HG02840 (cell line): ENCODE measurements around the gene PRAC2.

Experiments
- ATAC-seq: cut with Tn5 transposase; IDR thresholded peaks from one replicate; pipeline ENCODE4 v1.9.1; 2021; ENCODE audit warnings: mild to moderate bottlenecking, moderate library complexity, moderate number of reproducible peaks; ENCODE audit not compliant: unreplicated experiment, low FRiP score

Gene PRAC2

DNA sequence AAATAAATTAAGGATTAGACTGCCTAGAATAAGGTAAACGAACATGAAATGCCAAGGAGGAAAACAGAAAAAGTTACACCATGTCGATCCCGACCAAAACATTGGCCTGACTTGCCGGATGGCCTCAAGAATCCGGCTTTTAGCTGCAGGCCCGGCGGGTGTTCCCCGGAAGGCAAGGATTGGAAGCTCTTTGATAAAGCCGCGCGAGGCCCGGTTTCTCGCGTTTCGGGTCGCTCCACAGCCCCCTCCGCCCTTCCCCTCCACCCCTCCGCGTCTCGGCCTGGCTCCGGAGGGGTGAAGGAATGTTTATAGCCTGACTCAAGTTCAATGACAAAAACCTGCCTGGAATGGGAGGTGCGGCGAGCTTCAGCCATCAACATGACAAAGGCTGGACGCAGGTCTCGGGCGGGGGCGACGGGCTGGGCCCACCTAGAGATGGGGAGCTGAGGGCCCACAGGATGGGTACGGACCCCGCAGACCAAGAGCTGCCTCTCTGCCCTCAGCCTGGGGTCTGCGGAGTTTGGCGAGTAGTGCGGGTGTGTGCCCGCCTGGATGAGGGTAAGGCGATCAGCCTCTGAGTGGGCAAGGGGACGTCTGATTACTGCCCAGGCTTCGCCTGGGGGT lies 3.2 kb upstream of the PRAC2 start:
- ATAC-seq = no peak

- ATAC-seq = no peak
These were observed 2.5 kb upstream of the PRAC2 start for GRCh38 chr17:48720266-48721008.

- ATAC-seq = no peak
These were observed 2.0 kb upstream of the PRAC2 start for GRCh38 chr17:48721009-48721402.

DNA sequence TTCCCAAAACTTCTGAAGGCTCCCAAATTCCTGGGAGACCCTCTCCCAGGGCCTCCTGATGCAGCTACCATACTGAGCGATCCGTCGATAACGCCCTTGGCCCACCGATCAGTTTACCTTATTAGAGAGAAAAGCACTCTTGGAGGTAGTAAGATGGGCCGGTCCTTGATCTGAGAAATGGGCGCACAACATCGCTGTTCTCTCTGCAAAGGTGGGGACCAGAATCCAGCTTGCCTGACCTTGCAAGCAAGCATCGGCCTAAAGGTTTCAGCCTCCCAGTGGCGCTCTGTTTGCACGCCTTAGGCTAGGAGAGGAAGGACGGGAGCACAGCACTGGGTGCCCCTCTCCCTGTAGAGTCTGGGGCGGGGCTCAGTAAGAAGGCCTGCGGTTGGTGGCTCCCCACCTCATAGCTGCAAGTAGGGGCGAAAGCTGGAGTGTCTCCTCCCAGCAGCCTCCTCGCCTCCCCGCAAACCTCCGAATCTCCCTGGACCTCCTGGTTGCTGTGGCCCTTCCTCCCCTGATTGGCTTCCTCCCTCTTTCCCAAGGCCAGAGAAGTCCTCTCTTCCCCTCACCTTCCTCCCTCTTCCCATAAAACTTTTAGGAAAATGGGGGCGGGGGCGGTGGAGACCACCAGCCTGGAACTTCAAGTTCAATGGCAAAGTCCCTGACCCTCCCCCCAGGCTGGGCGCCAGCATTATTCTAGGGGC lies 631 bp upstream of the PRAC2 start, which contains the start of gene PRAC1:
PRAC1 (minus strand) TSS at position 318 of the 707 bp plus-strand sequence; CDS start at position 192, 126 bp downstream.
- no peak for ATAC-seq

- no peak for ATAC-seq
These were observed 652 bp downstream of the PRAC2 start for GRCh38 chr17:48723423-48724250.

DNA sequence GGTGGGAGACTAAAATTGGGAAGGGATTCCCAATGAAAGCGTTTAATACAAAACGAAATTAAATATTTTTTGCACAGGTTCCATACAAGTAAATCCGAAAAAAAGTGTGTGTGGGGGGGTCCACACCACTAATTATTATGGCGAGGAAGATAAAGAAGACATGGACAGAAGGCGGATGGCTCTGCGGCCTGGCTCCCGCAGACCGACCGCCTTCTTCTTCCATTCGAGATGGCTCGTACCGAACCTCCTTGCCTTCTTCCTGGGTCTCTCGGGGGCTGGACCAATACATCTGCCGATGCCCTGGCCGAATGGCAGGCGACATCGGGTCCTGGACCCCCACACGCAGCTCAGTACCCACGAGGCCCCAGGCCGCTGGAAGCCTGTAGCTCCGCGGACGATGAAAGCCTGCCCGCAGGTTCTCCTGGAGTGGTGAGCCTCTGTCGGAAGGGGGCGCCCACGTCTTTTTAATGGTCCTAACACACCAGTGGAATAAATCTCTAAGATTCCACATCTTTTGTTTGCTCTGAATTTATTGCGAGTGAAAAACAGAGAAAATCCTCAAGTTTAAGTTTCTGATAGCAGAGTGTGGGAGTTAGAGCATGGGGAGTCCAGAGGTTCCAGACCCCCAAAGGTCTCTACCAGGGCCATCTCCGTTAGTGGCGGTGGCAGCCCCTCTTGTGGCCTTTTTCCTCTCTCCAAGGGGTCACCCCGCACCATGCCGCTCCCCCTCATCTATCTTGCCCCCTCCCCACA lies 1.4 kb downstream of the PRAC2 start:
- no peak for ATAC-seq

- ATAC-seq = no peak
These were observed 2.0 kb downstream of the PRAC2 start for GRCh38 chr17:48725004-48725287.

GRCh38 chr17:48725288-48726064 lies 2.5 kb downstream of the PRAC2 start:
- ATAC-seq = no peak

DNA sequence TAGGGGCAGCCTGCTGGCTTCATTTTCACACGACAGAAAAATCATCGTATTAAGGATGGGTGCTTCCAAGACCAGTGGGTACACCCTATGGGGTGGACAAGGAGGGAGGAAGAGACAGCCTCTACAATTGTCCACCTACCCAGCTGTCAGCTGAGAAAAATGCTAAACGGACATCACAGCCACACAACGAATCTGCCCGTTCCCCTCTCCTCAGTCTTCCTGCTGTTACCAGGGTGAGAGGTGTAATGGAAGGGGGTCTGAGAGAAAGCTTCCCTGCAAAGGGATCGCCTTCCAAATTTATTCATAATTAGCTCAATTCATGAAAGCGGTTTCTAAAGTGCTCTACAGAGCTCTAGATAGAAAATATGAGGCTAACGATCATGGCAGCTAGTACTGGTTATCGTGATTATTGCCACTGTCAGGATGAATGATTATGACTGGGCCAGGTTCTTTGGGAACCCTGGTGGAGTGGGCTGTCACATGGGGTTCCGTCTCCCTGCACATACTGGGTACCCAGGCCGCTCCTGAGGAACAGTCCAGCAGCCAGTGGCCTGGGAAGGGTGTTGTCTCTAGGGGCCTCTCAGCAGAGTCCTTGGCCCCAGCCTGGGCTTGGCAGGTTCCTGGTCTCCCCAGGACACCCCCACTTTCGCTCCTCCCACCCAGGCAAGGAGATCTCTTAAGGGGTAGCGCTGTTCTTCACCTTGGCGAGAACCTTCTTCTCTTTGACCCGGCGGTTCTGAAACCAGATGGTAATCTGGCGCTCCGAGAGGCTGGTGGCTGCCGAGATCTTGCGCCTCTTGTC lies 3.3 kb downstream of the PRAC2 start:
- ATAC-seq = no peak

DNA sequence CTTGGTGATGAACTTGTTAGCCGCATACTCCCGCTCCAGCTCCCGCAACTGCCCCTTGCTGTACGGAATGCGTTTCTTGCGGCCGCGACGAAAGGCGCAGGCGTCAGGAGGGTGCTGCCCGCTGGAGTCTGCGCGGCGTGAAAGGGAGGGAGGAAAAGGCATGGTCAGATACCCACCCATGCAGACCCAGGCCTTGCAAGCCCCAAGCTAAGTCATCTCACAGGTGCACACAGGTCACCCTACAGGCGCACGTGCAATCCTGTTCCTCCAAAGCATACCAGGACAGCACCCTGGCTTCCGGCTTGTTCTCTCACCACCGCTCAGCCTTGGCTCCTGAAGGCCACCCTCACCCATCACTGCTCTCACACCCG lies 3.9 kb downstream of the PRAC2 start:
- no peak for ATAC-seq

GRCh38 chr17:48727415-48728175 lies 4.6 kb downstream of the PRAC2 start:
- ATAC-seq = no peak

DNA sequence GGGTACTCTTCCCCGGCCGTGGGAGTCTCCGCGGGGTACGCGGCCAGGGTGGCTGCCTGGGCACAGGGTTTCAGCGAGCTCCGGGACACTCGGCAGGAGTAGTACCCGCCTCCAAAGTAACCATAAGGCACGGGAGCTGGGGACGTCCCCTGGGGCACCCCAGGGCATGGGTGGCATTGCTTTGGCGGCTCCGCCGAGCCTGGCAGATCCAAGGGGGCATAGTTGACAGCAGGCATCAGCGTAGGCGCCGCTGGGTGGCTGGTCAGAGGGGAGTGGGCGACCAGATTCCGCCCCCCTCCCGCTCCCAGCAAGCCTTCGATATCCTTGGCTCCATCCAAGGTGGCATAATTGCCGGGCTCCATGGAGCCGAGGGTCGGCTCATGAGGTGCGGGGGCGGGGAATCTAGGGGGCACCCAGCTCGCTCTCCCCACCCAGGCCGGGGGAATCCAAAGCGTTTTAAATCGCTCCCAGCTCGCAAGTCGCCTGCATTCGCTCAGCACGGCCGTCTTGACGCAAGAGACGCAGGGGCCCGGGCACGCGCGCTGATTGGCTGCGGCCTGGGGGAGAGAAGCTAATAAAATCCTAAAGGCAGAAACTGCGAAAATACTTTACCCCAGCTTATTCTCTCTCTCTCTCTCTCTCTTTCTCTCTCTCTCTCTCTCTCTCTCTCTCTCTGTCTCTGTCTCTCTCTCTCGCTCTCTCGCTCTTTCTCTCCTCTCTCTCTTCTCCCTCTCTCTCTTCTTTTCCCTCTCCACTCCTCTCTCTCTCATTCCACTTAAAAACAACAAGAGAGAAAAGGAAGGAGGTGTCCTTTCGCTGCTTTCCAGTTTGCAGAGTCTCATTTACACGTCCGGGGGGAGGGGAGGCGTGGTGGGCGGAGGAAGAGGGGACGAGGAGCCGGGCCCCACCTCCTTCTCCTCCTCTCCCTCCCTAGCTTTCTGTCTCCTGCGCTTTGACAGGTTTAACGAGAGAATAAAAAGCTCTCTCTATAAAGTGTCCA lies 5.5 kb downstream of the PRAC2 start, which contains the start of gene HOXB13:
HOXB13 (minus strand) TSS at position 519 of the 1,000 bp plus-strand sequence; CDS start at position 362, 157 bp downstream.
- ATAC-seq = no peak

GRCh38 chr17:48729335-48730239 lies 6.6 kb downstream of the PRAC2 start:
- ATAC-seq = no peak

- ATAC-seq = no peak
These were observed 7.2 kb downstream of the PRAC2 start for GRCh38 chr17:48730240-48730550.

- no peak for ATAC-seq
These were observed 8.4 kb downstream of the PRAC2 start for GRCh38 chr17:48731355-48731754.
